ENCODE data around the gene AIG1. TPM values are rescaled to one million over a fixed set of nuclear protein-coding genes. Genes with fewer than 3 reads are reported as not detected.

AIG1 gene
- polyA plus RNA-seq, 1 donor from 2014 or later: 23.2 TPM

GRCh38 chr6:143150281-143150680 is 89.6 kb downstream of the AIG1 start:
- Histone ChIP-seq H3F3A (ENCODE audit: insufficient read depth, low read length, poor library complexity, severe bottlenecking) (no peaks in the 10 kb centered on the region), H3K27ac (ENCODE audit: low read length) (no peak overlapping the region), H3K9ac (ENCODE audit: low read length) (no peak overlapping the region), H3K4me3 (ENCODE audit: low read length) (no peak overlapping the region), H3K9me2 (ENCODE audit: insufficient read depth, low read length) (no peaks in the 10 kb centered on the region), H3K36me3 (ENCODE audit: insufficient read depth, low read length) (no peaks in the 10 kb centered on the region), H3K27me3 (ENCODE audit: insufficient read depth, low read depth, low read length) (no peaks in the 10 kb centered on the region), H3K4me2 (ENCODE audit: low read length) (no peak overlapping the region), H2AFZ (ENCODE audit: low read depth, low read length) (no peak overlapping the region), H4K20me1 (ENCODE audit: insufficient read depth) (no peaks in the 10 kb centered on the region), H3K79me2 (replicated peaks; ENCODE audit: insufficient read depth, low read length) (no peaks in the 10 kb centered on the region), H3K9me3 (ENCODE audit: low read length) (no peaks in the 10 kb centered on the region)
- TF ChIP-seq MXI1 (conservative IDR thresholded peaks at IDR 0.05; ENCODE audit: poor library complexity, severe bottlenecking) (no peak), SMC3 (conservative IDR thresholded peaks at IDR 0.05; ENCODE audit: poor library complexity) (no peak), EZH2 (IDR thresholded peaks at IDR 0.05; ENCODE audit: borderline replicate concordance, insufficient read depth, low read length, poor library complexity, severe bottlenecking) (no peak), POLR2AphosphoS5 (IDR thresholded peaks at IDR 0.05) (no peak), TAF1 (IDR thresholded peaks at IDR 0.05; ENCODE audit: low read depth) (no peak), RAD21 (conservative IDR thresholded peaks at IDR 0.05) (no peak), CTCF (IDR thresholded peaks at IDR 0.05; ENCODE audit: poor library complexity, severe bottlenecking) (no peak), EP300 (conservative IDR thresholded peaks at IDR 0.05; ENCODE audit: poor library complexity, severe bottlenecking) (no peak)
- TF ChIP-seq, protein P1, sequence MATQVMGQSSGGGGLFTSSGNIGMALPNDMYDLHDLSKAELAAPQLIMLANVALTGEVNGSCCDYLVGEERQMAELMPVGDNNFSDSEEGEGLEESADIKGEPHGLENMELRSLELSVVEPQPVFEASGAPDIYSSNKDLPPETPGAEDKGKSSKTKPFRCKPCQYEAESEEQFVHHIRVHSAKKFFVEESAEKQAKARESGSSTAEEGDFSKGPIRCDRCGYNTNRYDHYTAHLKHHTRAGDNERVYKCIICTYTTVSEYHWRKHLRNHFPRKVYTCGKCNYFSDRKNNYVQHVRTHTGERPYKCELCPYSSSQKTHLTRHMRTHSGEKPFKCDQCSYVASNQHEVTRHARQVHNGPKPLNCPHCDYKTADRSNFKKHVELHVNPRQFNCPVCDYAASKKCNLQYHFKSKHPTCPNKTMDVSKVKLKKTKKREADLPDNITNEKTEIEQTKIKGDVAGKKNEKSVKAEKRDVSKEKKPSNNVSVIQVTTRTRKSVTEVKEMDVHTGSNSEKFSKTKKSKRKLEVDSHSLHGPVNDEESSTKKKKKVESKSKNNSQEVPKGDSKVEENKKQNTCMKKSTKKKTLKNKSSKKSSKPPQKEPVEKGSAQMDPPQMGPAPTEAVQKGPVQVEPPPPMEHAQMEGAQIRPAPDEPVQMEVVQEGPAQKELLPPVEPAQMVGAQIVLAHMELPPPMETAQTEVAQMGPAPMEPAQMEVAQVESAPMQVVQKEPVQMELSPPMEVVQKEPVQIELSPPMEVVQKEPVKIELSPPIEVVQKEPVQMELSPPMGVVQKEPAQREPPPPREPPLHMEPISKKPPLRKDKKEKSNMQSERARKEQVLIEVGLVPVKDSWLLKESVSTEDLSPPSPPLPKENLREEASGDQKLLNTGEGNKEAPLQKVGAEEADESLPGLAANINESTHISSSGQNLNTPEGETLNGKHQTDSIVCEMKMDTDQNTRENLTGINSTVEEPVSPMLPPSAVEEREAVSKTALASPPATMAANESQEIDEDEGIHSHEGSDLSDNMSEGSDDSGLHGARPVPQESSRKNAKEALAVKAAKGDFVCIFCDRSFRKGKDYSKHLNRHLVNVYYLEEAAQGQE (IDR thresholded peaks at IDR 0.05; ENCODE audit: borderline replicate concordance): no peak

DNA sequence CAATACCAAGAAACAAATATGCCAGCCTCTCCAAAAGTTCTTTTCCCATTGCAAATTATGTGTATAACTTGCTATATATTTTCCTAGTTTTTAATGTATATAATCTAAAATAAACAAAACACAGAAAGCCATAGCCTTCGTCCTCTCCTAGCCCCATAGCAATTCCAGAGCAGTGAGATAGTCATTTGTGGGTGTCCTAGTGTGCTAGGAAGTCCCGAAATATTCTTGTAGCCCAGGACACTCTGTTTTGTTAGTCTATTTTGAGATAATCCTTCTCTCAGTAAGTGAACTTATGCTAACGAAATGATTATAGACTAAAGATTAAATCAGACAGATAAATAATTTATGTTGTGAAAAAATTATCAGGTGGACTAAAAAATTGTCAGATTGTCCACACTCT is 90.7 kb downstream of the AIG1 start:
- no peak overlapping the region for H2AFZ ChIP-seq (ENCODE audit: low read depth, low read length)

GRCh38 chr6:143155681-143156080 is 95.0 kb downstream of the AIG1 start:
- Histone ChIP-seq H3K9me3 (ENCODE audit: low read length) (no peaks in the 10 kb centered on the region), H2AFZ (ENCODE audit: low read depth, low read length) (no peak overlapping the region), H3K4me2 (ENCODE audit: low read length) (no peak overlapping the region), H3K4me3 (ENCODE audit: low read length) (no peak overlapping the region), H3F3A (ENCODE audit: insufficient read depth, low read length, poor library complexity, severe bottlenecking) (no peaks in the 10 kb centered on the region), H3K27ac (ENCODE audit: low read length) (no peak overlapping the region), H3K9me2 (ENCODE audit: insufficient read depth, low read length) (no peaks in the 10 kb centered on the region), H3K36me3 (ENCODE audit: insufficient read depth, low read length) (no peaks in the 10 kb centered on the region), H3K79me2 (replicated peaks; ENCODE audit: insufficient read depth, low read length) (no peaks in the 10 kb centered on the region), H4K20me1 (ENCODE audit: insufficient read depth) (no peaks in the 10 kb centered on the region), H3K9ac (ENCODE audit: low read length) (no peak overlapping the region), H3K27me3 (ENCODE audit: insufficient read depth, low read depth, low read length) (no peaks in the 10 kb centered on the region)
- TF ChIP-seq, protein P1 (IDR thresholded peaks at IDR 0.05; ENCODE audit: borderline replicate concordance): no peak
- TF ChIP-seq POLR2AphosphoS5 (IDR thresholded peaks at IDR 0.05): no peak
- TF ChIP-seq EP300 (conservative IDR thresholded peaks at IDR 0.05; ENCODE audit: poor library complexity, severe bottlenecking): no peak
- no peak for TF ChIP-seq TAF1 (IDR thresholded peaks at IDR 0.05; ENCODE audit: low read depth)
- no peak for TF ChIP-seq CTCF (IDR thresholded peaks at IDR 0.05; ENCODE audit: poor library complexity, severe bottlenecking)

More for the DNA sequence above, 90.7 kb downstream of the AIG1 start:
- H3K9ac ChIP-seq (ENCODE audit: low read length): no peak overlapping the region
- TF ChIP-seq RAD21 (conservative IDR thresholded peaks at IDR 0.05) (no peak), MXI1 (conservative IDR thresholded peaks at IDR 0.05; ENCODE audit: poor library complexity, severe bottlenecking) (no peak), TAF1 (IDR thresholded peaks at IDR 0.05; ENCODE audit: low read depth) (no peak)
- no peaks in the 10 kb centered on the region for H3K9me3 ChIP-seq (ENCODE audit: low read length)
- no peak overlapping the region for H3K4me3 ChIP-seq (ENCODE audit: low read length)
- no peaks in the 10 kb centered on the region for H3F3A ChIP-seq (ENCODE audit: insufficient read depth, low read length, poor library complexity, severe bottlenecking)
- no peaks in the 10 kb centered on the region for H3K9me2 ChIP-seq (ENCODE audit: insufficient read depth, low read length)
- no peak overlapping the region for H3K27ac ChIP-seq (ENCODE audit: low read length)
- no peaks in the 10 kb centered on the region for H3K27me3 ChIP-seq (ENCODE audit: insufficient read depth, low read depth, low read length)
- no peaks in the 10 kb centered on the region for H3K36me3 ChIP-seq (ENCODE audit: insufficient read depth, low read length)
- no peak overlapping the region for H3K4me2 ChIP-seq (ENCODE audit: low read length)
- no peaks in the 10 kb centered on the region for H3K79me2 ChIP-seq (replicated peaks; ENCODE audit: insufficient read depth, low read length)
- H4K20me1 ChIP-seq (ENCODE audit: insufficient read depth): no peaks in the 10 kb centered on the region
